HG02840 (cell line): ENCODE data around the gene CRYBA2.
A peak's percentile ranks its signal among the peaks of the same experiment; 100 is the strongest.

Experiments
- ATAC-seq: cut with Tn5 transposase; IDR thresholded peaks from one replicate; pipeline ENCODE4 v1.9.1; 2021; ENCODE audit warnings: mild to moderate bottlenecking, moderate library complexity, moderate number of reproducible peaks; ENCODE audit not compliant: unreplicated experiment, low FRiP score

CRYBA2 gene

DNA sequence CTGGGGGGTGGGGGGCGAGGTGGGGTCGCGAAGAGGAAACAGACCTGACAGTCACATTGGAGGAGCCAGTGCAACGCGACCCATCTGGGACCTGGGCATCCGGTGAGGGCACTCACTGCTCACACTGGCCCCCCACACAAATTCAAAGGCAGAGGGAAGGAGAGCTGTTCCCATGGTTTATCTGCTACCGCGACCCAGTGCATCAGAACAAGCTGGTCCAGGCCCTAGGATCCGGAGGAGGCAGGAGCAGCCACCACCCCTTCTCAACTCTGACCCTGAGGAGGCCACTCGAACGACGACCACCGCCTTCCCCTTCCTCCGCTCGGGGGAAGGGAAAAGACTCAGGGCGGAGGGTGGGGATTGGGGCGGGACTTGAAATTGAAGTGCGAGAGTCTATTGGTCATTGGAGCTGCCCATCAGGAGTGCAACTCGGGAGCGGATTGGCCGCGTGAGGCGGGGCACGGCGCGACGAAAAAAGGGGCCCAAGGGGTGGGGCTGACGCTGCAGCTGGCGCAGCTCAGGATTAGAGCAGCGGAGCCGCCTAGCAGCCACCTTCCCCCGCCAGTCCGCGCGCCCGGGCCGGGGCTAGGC lies 34.0 kb downstream of the CRYBA2 start, which contains the start of gene CDK5R2:
CDK5R2 (plus strand) TSS at position 526 of the 591 bp plus-strand sequence. CDS start 155 bp downstream, outside the sequence.
- ATAC-seq, result peak; percentile 72

DNA sequence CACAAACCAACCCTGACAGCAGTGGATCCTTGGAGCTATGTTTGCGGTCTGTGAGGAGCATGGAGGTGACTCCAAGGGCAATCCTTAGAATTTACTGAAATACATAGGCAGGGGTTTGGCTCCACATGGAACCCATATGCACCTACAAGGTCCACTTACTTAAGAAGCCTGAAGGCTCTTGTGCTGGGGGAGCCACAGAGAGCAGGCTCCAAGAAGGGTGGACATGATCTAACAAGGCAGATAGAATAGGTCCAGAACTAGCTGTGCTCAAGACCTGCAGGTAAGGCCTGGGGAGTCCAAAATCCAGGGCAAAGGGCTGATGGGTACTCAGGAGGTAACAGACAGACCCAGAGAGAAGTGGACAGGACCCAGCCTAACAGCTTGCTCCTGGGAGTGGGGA lies 34.9 kb downstream of the CRYBA2 start:
- no peak for ATAC-seq

DNA sequence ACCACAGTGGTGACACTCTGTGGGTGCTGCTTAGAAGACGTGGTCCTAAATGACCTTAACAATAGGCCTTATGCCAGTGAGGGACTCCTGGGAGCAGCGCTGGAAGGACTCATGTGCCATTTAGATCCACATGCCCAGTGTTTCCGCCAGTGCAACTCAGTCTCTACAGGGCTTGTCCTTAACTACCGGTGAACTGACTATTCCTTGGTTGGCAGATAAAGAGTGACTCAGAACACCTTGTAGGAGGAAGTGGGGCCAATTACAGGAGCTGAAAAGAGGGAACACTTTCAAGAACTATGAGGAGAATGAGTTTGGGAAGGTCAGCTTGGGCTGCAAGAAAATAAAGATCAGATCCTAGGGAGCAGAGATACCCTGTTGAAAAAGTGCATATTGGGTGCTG lies 35.6 kb downstream of the CRYBA2 start:
- no peak for ATAC-seq

DNA sequence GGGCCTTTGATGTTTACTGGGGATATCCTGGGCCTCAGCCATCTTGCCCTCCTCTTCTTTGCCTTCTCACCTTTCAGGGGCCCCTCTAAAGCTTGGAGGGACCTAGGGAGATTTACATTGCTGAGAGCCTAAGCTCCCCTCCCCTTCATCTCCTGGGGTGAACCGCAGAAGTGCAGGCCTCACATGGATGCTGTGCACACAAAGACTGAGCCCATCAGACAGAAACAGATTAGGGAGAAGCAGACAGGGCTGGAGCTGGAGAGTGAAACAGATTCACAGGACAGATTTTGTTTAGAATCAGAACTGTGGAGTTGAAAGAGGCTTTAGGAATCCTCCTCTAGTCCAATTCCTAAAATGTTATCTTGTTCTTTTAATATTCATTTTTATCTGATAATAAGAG lies 37.2 kb downstream of the CRYBA2 start:
- ATAC-seq, result no peak

DNA sequence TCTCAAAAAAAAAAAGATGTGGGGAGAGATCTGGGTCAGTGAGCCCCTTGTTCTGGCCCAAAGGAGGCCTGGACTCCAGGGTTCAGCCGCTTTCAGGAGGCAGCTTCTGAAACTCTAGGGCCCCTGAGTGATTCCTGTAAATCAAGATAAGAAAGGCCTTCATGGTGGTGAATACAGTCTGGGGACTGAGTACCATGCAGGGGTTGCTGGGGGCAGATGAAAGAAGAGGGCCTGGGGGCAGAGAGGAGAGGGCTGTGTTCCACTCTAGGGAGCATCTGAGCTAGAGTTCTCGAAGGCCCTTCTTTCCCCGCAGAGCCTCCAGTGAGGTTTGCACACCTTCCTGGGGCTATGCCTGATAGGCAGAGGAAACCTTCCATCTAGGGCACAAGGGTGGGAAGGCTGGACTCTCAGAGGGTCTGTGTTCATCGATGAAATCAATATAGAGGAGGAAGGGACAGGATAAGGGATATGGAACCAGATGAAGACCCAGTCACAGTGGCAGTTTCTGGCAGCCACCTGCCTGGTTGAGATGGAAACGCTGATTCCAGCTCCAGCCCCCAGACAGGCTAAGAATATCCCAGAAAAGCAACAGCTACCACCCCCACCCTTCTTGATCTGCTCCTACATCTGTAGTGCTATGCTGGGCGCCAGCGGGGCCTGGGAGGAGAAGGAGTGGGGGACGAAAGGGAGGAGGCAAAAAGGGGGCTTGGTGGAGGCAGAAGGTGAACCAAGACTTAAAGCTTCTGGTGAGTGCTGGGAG lies 38.5 kb downstream of the CRYBA2 start:
- ATAC-seq, result no peak

DNA sequence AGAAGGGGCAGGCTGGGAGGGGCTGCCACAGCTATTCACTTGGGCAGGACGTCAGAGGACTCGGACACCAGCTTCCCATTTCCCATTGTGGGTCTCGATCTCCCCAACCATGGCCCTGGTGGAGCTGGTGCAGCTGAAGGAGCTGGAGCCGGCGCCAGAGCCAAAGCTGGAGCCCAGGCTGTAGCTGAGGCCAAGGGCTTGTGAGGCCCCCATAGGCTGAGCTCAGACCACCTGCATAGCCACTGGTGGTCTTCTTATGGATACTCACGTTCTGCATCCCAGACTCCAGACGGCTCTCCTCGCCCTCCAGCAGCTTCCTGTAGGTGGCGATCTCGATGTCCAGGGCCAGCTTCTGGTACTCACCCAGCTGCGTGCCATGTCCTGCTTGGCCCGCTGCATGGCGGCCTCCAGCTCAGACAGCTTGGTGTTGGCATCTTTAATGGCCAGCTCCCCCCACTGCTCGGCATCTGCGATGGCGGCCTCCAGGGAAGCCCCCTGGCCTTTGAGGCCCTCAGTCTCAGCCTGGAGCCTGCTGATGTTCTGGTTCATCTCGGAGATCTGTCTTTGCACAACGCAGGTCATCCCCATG lies 39.8 kb downstream of the CRYBA2 start:
- no peak for ATAC-seq

DNA sequence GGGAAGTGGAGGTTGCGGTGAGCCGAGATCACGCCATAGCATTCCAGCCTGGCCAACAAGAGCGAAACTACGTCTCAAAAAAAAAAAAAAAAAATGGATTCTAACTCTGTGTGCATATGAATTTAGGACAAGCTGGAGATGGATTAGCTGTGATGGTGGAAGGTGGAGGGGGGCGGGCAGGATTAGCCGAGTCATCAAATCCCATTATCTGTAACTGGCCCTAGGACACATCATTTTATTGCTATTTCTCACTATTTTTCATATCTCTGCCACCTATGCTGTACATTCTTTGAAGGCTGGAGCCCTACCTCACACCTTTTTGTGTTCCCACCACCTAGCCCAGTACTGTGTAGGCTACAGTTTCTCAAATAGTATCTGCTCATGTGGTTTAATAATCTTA lies 41.1 kb downstream of the CRYBA2 start:
- ATAC-seq, result no peak

DNA sequence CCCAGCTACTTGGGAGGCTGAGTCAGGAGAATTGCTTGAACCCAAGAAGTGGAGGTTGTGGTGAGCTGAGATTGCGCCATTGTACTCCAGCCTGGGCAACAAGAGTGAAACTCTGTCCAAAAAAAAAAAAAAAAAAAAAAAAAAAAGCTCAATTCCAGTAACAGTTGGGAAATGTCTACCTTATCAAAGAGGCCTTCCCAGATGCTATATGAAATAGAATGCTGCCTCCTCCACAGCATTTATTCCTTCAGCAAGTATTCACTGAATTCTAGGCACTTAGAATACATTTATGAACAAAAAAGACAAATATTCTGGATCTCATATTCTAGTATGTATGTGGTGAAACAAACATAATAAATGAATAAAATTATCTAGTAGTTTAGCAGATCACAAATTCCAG lies 46.6 kb downstream of the CRYBA2 start:
- ATAC-seq, result no peak

DNA sequence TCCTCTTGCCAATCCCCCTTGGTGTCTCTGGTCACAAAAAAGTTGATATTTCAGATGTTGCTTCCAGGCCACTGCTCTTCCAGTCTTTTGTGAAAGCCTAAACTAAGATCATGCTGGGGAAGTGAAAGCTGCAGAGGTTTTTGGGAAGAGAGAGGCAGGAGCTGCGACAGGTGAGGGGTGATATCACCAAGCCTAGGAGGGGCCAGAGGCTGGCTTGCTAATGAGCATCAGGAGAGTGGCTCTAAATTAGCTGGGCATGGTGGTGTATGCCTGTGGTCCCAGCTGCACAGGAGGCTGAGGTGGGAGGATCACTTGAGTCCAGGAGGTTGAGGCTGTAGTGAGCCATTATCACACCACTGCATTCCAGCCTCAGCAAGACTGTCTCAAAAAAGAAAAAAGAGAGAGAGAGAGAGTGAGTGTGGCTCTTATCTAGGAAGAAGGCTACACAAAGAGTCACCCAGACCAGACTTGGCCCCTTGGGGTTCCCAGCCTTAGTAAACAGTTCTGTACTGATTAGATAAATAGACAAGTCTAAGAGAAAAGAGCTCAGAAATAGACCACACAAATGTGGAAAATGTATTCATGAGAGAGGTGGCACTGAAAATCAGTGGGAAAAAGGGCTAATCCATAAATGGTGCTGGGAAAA lies 48.3 kb downstream of the CRYBA2 start:
- ATAC-seq, result no peak
